ENCODE results near the gene MCEMP1.

GRCh38 chr19:7699003-7699402 lies 22.1 kb downstream of the MCEMP1 start:
- TF ChIP-seq CTCF (IDR thresholded peaks at IDR 0.05) = no peak
- TF ChIP-seq POLR2A (IDR thresholded peaks at IDR 0.05) = no peak

All from lower leg skin (tissue), 3 donors.